GM12878 (cell line): ENCODE measurements around the gene SERPINE1. TPM values are rescaled to one million over a fixed set of nuclear protein-coding genes. Genes with fewer than 3 reads are reported as not detected.

Source experiments
- ATAC-seq: fragments of 200-7000 bp; cut with Tn5 transposase; 3 replicates; pipeline ENCODE4 v1.9.1; 2020; ENCODE audit warnings: mild to moderate bottlenecking, moderate library complexity
- BruUV-seq: library from RNA; stranded (reverse); fragments of 400-500 nt; replicated peaks from 2 replicates; lab custom pipeline; 2021; lab: Mats Ljungman, UMichigan
- CTCF ChIA-PET: fragments of 300-600 bp; sonication (Branson Sonifier 250); formaldehyde crosslinking; extraction: SDS; loops from one replicate; lab custom pipeline; 2021; ENCODE audit warnings: inconsistent platforms; lab: Yijun Ruan, JAX
- POLR2A ChIA-PET: fragments of 350-600 bp; formaldehyde crosslinking; extraction: SDS; loops from one replicate; lab custom pipeline; 2021; ENCODE audit warnings: inconsistent platforms; lab: Charles Lee
- RAD21 ChIA-PET: fragments of 300-600 bp; sonication (Branson Sonifier 250); formaldehyde crosslinking; loops from one replicate; lab custom pipeline; 2023; ENCODE audit warnings: antibody characterized with exemption; ENCODE audit not compliant: unreplicated experiment; lab: Charles Lee
- SMC1A ChIA-PET: fragments of 300-600 bp; sonication (Branson Sonifier 250); formaldehyde crosslinking; loops from one replicate; lab custom pipeline; 2023; ENCODE audit not compliant: unreplicated experiment, uncharacterized antibody; lab: Charles Lee
- DNase-seq: peaks from one replicate; pipeline ENCODE4 v3.0.0-alpha.2; 2011; ENCODE audit warnings: low read depth, low spot score
- FAIRE-seq: peaks from 3 replicates; lab custom pipeline; 2011; peaks lifted over from hg19 to GRCh38; lab: Jason Lieb, UNC
- H2AFZ ChIP-seq: 2 replicates; pipeline ENCODE4 v1.6.0; 2011; ENCODE audit warnings: low read depth, low read length, control low read depth; ENCODE audit not compliant: control insufficient read depth
- H3K27ac ChIP-seq: 2 replicates; pipeline ENCODE4 v1.5.1; 2011; ENCODE audit warnings: control low read depth; ENCODE audit not compliant: control insufficient read depth, insufficient read depth
- H3K27me3 ChIP-seq, 2 experiments: replicated peaks in 1 of 2; 2 replicates each; pipeline versions ENCODE4 v1.6.0 to v1.6.1; 2011; ENCODE audit warnings: low read length in 1 of 2; ENCODE audit not compliant: control insufficient read depth in 2 of 2, insufficient read depth in 2 of 2
- H3K36me3 ChIP-seq, 2 experiments: 2 replicates each; pipeline ENCODE4 v1.5.1; 2011; ENCODE audit warnings: low read length in 1 of 2; ENCODE audit not compliant: control insufficient read depth in 2 of 2, insufficient read depth in 2 of 2
- H3K4me1 ChIP-seq: 2 replicates; pipeline ENCODE4 v1.6.1; 2011; ENCODE audit warnings: mild to moderate bottlenecking, low read length, moderate library complexity, mixed read lengths; ENCODE audit not compliant: control insufficient read depth, insufficient read depth
- H3K4me2 ChIP-seq: 2 replicates; pipeline ENCODE4 v1.6.0; 2011; ENCODE audit warnings: control low read depth; ENCODE audit not compliant: control insufficient read depth, insufficient read depth
- H3K4me3 ChIP-seq: fragments of 200-600 bp; sonication (generic); 2 replicates; pipeline ENCODE4 v1.5.1; 2016
- H3K79me2 ChIP-seq: 2 replicates; pipeline ENCODE4 v1.6.0; 2011; ENCODE audit warnings: low read length; ENCODE audit not compliant: control insufficient read depth, insufficient read depth
- H3K9ac ChIP-seq: 2 replicates; pipeline ENCODE4 v1.8.0; 2011; ENCODE audit warnings: low read length, control low read depth, mixed read lengths; ENCODE audit not compliant: control insufficient read depth, insufficient read depth
- H3K9me3 ChIP-seq: replicated peaks from 3 replicates; pipeline ENCODE4 v1.5.1; 2011; ENCODE audit warnings: mild to moderate bottlenecking, low read length; ENCODE audit not compliant: control insufficient read depth, insufficient read depth
- H4K20me1 ChIP-seq: 2 replicates; pipeline ENCODE4 v1.6.0; 2011; ENCODE audit not compliant: control insufficient read depth, insufficient read depth
- CBFB ChIP-seq: IDR thresholded peaks from 2 replicates; pipeline ENCODE4 v1.6.1; 2016; ENCODE audit warnings: antibody characterized with exemption, low read depth
- CHD1 ChIP-seq: IDR thresholded peaks from 2 replicates; pipeline ENCODE4 v1.6.1; 2012; ENCODE audit warnings: low read depth, low read length, improper control_type of control experiment
- EZH2 ChIP-seq: IDR thresholded peaks from 2 replicates; pipeline ENCODE4 v1.6.1; 2012; ENCODE audit warnings: low read depth, mild to moderate bottlenecking, control low read depth, inconsistent platforms, low read length, borderline replicate concordance; ENCODE audit not compliant: control insufficient read depth
- JUND ChIP-seq: IDR thresholded peaks from 2 replicates; pipeline ENCODE4 v1.6.1; 2012; ENCODE audit warnings: low read depth, mild to moderate bottlenecking, low read length, improper control_type of control experiment, moderate library complexity
- MEF2A ChIP-seq: IDR thresholded peaks from 2 replicates; pipeline ENCODE4 v1.6.1; 2011; ENCODE audit warnings: low read depth, mild to moderate bottlenecking, low read length, moderate library complexity; ENCODE audit not compliant: insufficient read depth
- MEF2B ChIP-seq: fragments of 450-650 bp; IDR thresholded peaks from 2 replicates; pipeline ENCODE4 v1.6.1; 2018; ENCODE audit warnings: mild to moderate bottlenecking, moderate library complexity; ENCODE audit not compliant: partially characterized antibody, poor library complexity, severe bottlenecking
- NFIC ChIP-seq: IDR thresholded peaks from 2 replicates; pipeline ENCODE4 v1.6.1; 2012; ENCODE audit warnings: low read depth, mild to moderate bottlenecking, inconsistent platforms, low read length, moderate library complexity
- NFXL1 ChIP-seq: fragments of 450-650 bp; IDR thresholded peaks from 2 replicates; pipeline ENCODE4 v1.6.1; 2017; ENCODE audit warnings: antibody characterized with exemption, mild to moderate bottlenecking, borderline replicate concordance
- NFYB ChIP-seq: IDR thresholded peaks from 2 replicates; pipeline ENCODE4 v1.6.1; 2011; ENCODE audit warnings: low read depth, mild to moderate bottlenecking, low read length, improper control_type of control experiment, moderate library complexity; ENCODE audit not compliant: insufficient read depth
- PAX5 ChIP-seq: IDR thresholded peaks from 2 replicates; pipeline ENCODE4 v1.6.1; 2011; ENCODE audit warnings: low read depth, low read length, borderline replicate concordance
- PML ChIP-seq: IDR thresholded peaks from 2 replicates; pipeline ENCODE4 v1.6.1; 2012; ENCODE audit warnings: low read length, inconsistent platforms
- POLR2A ChIP-seq: IDR thresholded peaks from 2 replicates; pipeline ENCODE4 v1.6.1; 2011; ENCODE audit warnings: low read depth, mild to moderate bottlenecking, low read length
- SP1 ChIP-seq: IDR thresholded peaks from one replicate; pipeline ENCODE4 v1.6.1; 2011; ENCODE audit warnings: low read depth, low read length
- SUPT20H ChIP-seq: IDR thresholded peaks from 2 replicates; pipeline ENCODE4 v1.6.1; 2011; ENCODE audit warnings: low read depth, mild to moderate bottlenecking, low read length, moderate library complexity, borderline replicate concordance; ENCODE audit not compliant: control insufficient read depth
- TCF12 ChIP-seq: IDR thresholded peaks from 2 replicates; pipeline ENCODE4 v1.6.1; 2011; ENCODE audit warnings: low read depth, mild to moderate bottlenecking, low read length
- TCF7 ChIP-seq: IDR thresholded peaks from 2 replicates; pipeline ENCODE4 v1.6.1; 2014; ENCODE audit warnings: antibody characterized with exemption, borderline replicate concordance
- ZBED1 ChIP-seq: IDR thresholded peaks from 2 replicates; pipeline ENCODE4 v1.6.1; 2016; ENCODE audit warnings: borderline replicate concordance
- ZZZ3 ChIP-seq: IDR thresholded peaks from 2 replicates; pipeline ENCODE4 v1.6.1; 2011; ENCODE audit warnings: low read depth; ENCODE audit not compliant: control insufficient read depth, insufficient read length
- WGBS: methylation state at CpG from one replicate; pipeline ENCODE4 v1.1.6; 2016; ENCODE audit warnings: low lambda C conversion rate; ENCODE audit not compliant: insufficient replicate concordance, insufficient coverage; ENCODE audit errors: missing lambda C conversion rate; 5-methylcytosine and 5-hydroxymethylcytosine counted together
- in situ Hi-C: fragments of 300-500 bp; cut with MboI; formaldehyde crosslinking; loops from 9 replicates; pipeline ENCODE4 v1.14.3; 2018; ENCODE audit warnings: mixed read lengths
- intact Hi-C: fragments of 100-400 bp; cut with micrococcal nuclease; formaldehyde crosslinking; loops from one replicate; pipeline ENCODE4 v1.14.2; 2022; ENCODE audit not compliant: unreplicated experiment
- polyA plus RNA-seq, 11 experiments: library from polyadenylated mRNA; depleted of rRNA in 4 of 11; unstranded in 6 of 11; stranded (reverse) in 5 of 11; fragments of >200 nt; fragmentation: Nextera tagmentation in 4 of 11; fragmentation: Illumina TruSeq in 1 of 11; extraction: Ambion mirVana in 4 of 11; extraction: Trizol in 1 of 11; gene quantifications; 1 replicate in 1 of 11; 2 replicates in 10 of 11; pipeline versions ENCODE4 v1.2.1 to v1.2.3, GENCODE V29; 2011 to 2016; ENCODE audit warnings: inconsistent platforms in 2 of 11, missing spikeins in 2 of 11, low read depth in 1 of 11
- total RNA-seq, 4 experiments: library from RNA; depleted of rRNA in 3 of 4; stranded (reverse); fragments of >200 nt in 3 of 4; fragmentation: Illumina TruSeq in 1 of 4; extraction: Trizol in 1 of 4; gene quantifications; 2 replicates each; pipeline versions ENCODE4 v1.2.1 to v1.2.3, GENCODE V29; 2013 to 2021
- TF ChIP-seq, protein P1 (sequence below): fragments of 450-650 bp; IDR thresholded peaks from 2 replicates; pipeline ENCODE4 v1.6.1; 2014; ENCODE audit warnings: mild to moderate bottlenecking
- TF ChIP-seq, protein P2 (sequence below): fragments of 450-650 bp; IDR thresholded peaks from 2 replicates; pipeline ENCODE4 v1.6.1; 2017; ENCODE audit warnings: mild to moderate bottlenecking, moderate library complexity

Gene SERPINE1
- total and polyA plus RNA-seq, 10 of the 15 experiments (the other 5 are each of a cell fraction or from before 2014, with no cell fraction given) = 0.20 to 2.4 (median 0.44) TPM

DNA sequence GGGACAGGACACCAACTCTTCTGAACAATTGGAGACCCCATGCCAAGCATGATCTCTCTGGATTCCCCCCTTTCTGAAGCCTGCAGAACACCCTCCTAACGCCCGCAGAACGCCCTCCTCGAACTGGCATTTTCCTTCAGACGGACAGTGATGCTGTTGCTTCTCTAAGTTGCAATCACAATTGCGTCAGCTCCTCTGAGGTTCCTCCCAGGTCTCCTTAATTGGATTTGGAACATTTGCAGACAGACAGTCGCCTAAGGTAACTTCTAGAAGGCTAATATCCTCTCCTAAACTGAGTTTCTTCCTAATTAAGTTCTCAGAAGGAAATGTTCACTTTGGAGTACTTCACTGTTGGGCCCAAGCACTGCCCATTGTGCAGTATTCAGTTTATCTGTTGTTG, 20.5 kb upstream of the SERPINE1 start:
- TF ChIP-seq SUPT20H (no peak), NFIC (no peak), ZZZ3 (no peak), MEF2B (no peak), PAX5 (no peak), NFXL1 (no peak), JUND (no peak), ZBED1 (no peak), TCF7 (no peak), NFYB (no peak), CHD1 (no peak), TCF12 (no peak), POLR2A (no peak), CBFB (no peak), EZH2 (no peak), PML (no peak), SP1 (no peak), MEF2A (no peak)
- TF ChIP-seq, protein P1, sequence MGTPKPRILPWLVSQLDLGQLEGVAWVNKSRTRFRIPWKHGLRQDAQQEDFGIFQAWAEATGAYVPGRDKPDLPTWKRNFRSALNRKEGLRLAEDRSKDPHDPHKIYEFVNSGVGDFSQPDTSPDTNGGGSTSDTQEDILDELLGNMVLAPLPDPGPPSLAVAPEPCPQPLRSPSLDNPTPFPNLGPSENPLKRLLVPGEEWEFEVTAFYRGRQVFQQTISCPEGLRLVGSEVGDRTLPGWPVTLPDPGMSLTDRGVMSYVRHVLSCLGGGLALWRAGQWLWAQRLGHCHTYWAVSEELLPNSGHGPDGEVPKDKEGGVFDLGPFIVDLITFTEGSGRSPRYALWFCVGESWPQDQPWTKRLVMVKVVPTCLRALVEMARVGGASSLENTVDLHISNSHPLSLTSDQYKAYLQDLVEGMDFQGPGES = no peak
- TF ChIP-seq, protein P2, sequence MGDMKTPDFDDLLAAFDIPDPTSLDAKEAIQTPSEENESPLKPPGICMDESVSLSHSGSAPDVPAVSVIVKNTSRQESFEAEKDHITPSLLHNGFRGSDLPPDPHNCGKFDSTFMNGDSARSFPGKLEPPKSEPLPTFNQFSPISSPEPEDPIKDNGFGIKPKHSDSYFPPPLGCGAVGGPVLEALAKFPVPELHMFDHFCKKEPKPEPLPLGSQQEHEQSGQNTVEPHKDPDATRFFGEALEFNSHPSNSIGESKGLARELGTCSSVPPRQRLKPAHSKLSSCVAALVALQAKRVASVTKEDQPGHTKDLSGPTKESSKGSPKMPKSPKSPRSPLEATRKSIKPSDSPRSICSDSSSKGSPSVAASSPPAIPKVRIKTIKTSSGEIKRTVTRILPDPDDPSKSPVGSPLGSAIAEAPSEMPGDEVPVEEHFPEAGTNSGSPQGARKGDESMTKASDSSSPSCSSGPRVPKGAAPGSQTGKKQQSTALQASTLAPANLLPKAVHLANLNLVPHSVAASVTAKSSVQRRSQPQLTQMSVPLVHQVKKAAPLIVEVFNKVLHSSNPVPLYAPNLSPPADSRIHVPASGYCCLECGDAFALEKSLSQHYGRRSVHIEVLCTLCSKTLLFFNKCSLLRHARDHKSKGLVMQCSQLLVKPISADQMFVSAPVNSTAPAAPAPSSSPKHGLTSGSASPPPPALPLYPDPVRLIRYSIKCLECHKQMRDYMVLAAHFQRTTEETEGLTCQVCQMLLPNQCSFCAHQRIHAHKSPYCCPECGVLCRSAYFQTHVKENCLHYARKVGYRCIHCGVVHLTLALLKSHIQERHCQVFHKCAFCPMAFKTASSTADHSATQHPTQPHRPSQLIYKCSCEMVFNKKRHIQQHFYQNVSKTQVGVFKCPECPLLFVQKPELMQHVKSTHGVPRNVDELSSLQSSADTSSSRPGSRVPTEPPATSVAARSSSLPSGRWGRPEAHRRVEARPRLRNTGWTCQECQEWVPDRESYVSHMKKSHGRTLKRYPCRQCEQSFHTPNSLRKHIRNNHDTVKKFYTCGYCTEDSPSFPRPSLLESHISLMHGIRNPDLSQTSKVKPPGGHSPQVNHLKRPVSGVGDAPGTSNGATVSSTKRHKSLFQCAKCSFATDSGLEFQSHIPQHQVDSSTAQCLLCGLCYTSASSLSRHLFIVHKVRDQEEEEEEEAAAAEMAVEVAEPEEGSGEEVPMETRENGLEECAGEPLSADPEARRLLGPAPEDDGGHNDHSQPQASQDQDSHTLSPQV = no peak
- Histone ChIP-seq H3K4me1 (peaks cover 12% of the 10 kb centered on the region), H2AFZ (no peak overlapping the region), H3K4me2 (no peak overlapping the region), H3K27me3 (no peaks in the 10 kb centered on the region), H4K20me1 (no peaks in the 10 kb centered on the region), H3K36me3 (no peaks in the 10 kb centered on the region), H3K9ac (no peak overlapping the region), H3K27ac (no peak overlapping the region), H3K9me3 (no peaks in the 10 kb centered on the region), H3K79me2 (no peaks in the 10 kb centered on the region), H3K4me3 (no peak overlapping the region)
- FAIRE-seq (no peak), ATAC-seq (no peak), DNase-seq (no peak)
- in situ Hi-C loops = no loop called here
- SMC1A ChIA-PET = interaction anchor here (0.7 to 1.0 kb wide), 2 partner anchors 17 to 21 kb away, joined by 3 to 4 read pairs; partner anchors contain the start of gene TRIM56
- CTCF ChIA-PET = interaction anchor here (1.2 to 3.4 kb wide), 3 partner anchors 29 to 38 kb away, joined by 3 to 11 read pairs (median 4); no protein-coding TSS in a partner anchor
- POLR2A ChIA-PET = interaction anchor here (0.6 kb wide), 1 partner anchor 72 kb away, joined by 6 read pairs; no protein-coding TSS in a partner anchor
- 75% methylated on average over 7 of the region's 7 CpGs for WGBS
- no TSS peak for BruUV-seq
- RAD21 ChIA-PET = interaction anchor here (1.6 kb wide), 1 partner anchor 17 kb away, joined by 3 read pairs; no protein-coding TSS in a partner anchor
- intact Hi-C loops = no loop called here
